Loucy (cell line): ENCODE data around the gene NECAP2.

Experiments
- CTCF ChIP-seq: fragments of 200-600 bp; sonication (generic); conservative IDR thresholded peaks from 2 replicates; pipeline ENCODE4 v1.5.1; 2014; ENCODE audit warnings: mild to moderate bottlenecking, antibody characterized with exemption, low read length
- EZH2phosphoT487 ChIP-seq: fragments of 200-600 bp; IDR thresholded peaks from 2 replicates; pipeline ENCODE4 v1.6.1; 2018; ENCODE audit warnings: antibody characterized with exemption, mild to moderate bottlenecking, moderate library complexity, borderline replicate concordance

- TF ChIP-seq EZH2phosphoT487 (no peak), CTCF (no peak)
These were observed 750 bp downstream of the NECAP2 start for GRCh38 chr1:16441282-16441665.
